ENCODE results near the gene CYP4F8.

CYP4F8 gene

GRCh38 chr19:15669440-15669839 is 54.4 kb downstream of the CYP4F8 start:
- H3K27me3 ChIP-seq (replicated peaks; ENCODE audit: control insufficient read depth, insufficient read depth, low read length): no peaks in the 10 kb centered on the region; the same call in 1 of the 2 replicates
- no peaks in the 10 kb centered on the region for H3K36me3 ChIP-seq (ENCODE audit: control insufficient read depth, insufficient read depth, low read length)
- H3K4me3 ChIP-seq (replicated peaks; ENCODE audit: low read depth, low read length): no peak overlapping the region
- no peak for DNase-seq (ENCODE audit: extremely low read depth, insufficient read length)
- no peak for TF ChIP-seq CTCF (IDR thresholded peaks at IDR 0.05; ENCODE audit: insufficient read depth, low read length, poor library complexity, severe bottlenecking)

GRCh38 chr19:15669891-15670290 is 54.9 kb downstream of the CYP4F8 start:
- no peak for DNase-seq (ENCODE audit: extremely low read depth, insufficient read length)
- no peaks in the 10 kb centered on the region for H3K36me3 ChIP-seq (ENCODE audit: control insufficient read depth, insufficient read depth, low read length)
- no peak for TF ChIP-seq CTCF (IDR thresholded peaks at IDR 0.05; ENCODE audit: insufficient read depth, low read length, poor library complexity, severe bottlenecking)
- no peaks in the 10 kb centered on the region; the same call in 1 of the 2 replicates for H3K27me3 ChIP-seq (replicated peaks; ENCODE audit: control insufficient read depth, insufficient read depth, low read length)
- H3K4me3 ChIP-seq (replicated peaks; ENCODE audit: low read depth, low read length): no peak overlapping the region

- Histone ChIP-seq H3K4me3 (replicated peaks; ENCODE audit: low read depth, low read length) (no peak overlapping the region), H3K27me3 (replicated peaks; ENCODE audit: control insufficient read depth, insufficient read depth, low read length) (no peaks in the 10 kb centered on the region), H3K36me3 (ENCODE audit: control insufficient read depth, insufficient read depth, low read length) (no peaks in the 10 kb centered on the region)
- DNase-seq (ENCODE audit: extremely low read depth, insufficient read length): no peak
- no peak for TF ChIP-seq CTCF (IDR thresholded peaks at IDR 0.05; ENCODE audit: insufficient read depth, low read length, poor library complexity, severe bottlenecking)
These were observed 56.3 kb downstream of the CYP4F8 start for GRCh38 chr19:15671237-15671821.

GRCh38 chr19:15671891-15672579 is 57.0 kb downstream of the CYP4F8 start:
- no peak overlapping the region for H3K4me3 ChIP-seq (replicated peaks; ENCODE audit: low read depth, low read length)
- no peaks in the 10 kb centered on the region for H3K36me3 ChIP-seq (ENCODE audit: control insufficient read depth, insufficient read depth, low read length)
- no peak for TF ChIP-seq CTCF (IDR thresholded peaks at IDR 0.05; ENCODE audit: insufficient read depth, low read length, poor library complexity, severe bottlenecking)
- H3K27me3 ChIP-seq (replicated peaks; ENCODE audit: control insufficient read depth, insufficient read depth, low read length): no peaks in the 10 kb centered on the region
- DNase-seq (ENCODE audit: extremely low read depth, insufficient read length): no peak

GRCh38 chr19:15672580-15673175 is 57.7 kb downstream of the CYP4F8 start, which contains the start of gene CYP4F12:
TSS of gene CYP4F12 (plus strand) at chr19:15673087. CDS start at chr19:15673530, 443 bp downstream.
- no peak for DNase-seq (ENCODE audit: extremely low read depth, insufficient read length)
- no peak for TF ChIP-seq CTCF (IDR thresholded peaks at IDR 0.05; ENCODE audit: insufficient read depth, low read length, poor library complexity, severe bottlenecking)
- Histone ChIP-seq H3K27me3 (replicated peaks; ENCODE audit: control insufficient read depth, insufficient read depth, low read length) (no peaks in the 10 kb centered on the region), H3K4me3 (replicated peaks; ENCODE audit: low read depth, low read length) (no peak within 1 kb of the TSS), H3K36me3 (ENCODE audit: control insufficient read depth, insufficient read depth, low read length) (no peaks in the 10 kb centered on the region)

Measured in GM06990 (cell line).